ENCODE measurements around the gene FCHO2. TPM values are rescaled to one million over a fixed set of nuclear protein-coding genes. Genes with fewer than 3 reads are reported as not detected.

Gene FCHO2
- total and polyA plus RNA-seq, 2 donors (not counting 3 experiments of a cell fraction or from before 2014, with no cell fraction given) = 12.0 to 25.2 TPM

GRCh38 chr5:72955143-72955767 is 586 bp upstream of the FCHO2 start:
- Histone ChIP-seq H3K9me3 (replicated peaks; ENCODE audit: control insufficient read depth, insufficient read depth, low read length) (no peaks in the 10 kb centered on the region), H3K9ac (replicated peaks; ENCODE audit: extremely low read depth, insufficient read depth, low read length) (peak overlapping the region; percentile 81), H3K4me3 (replicated peaks in 1 of 3; ENCODE audit: insufficient read depth in 1 of 3, low read depth in 1 of 3, low read length in 3 of 3) (peak overlapping the region; percentile 36 to 69 (median 61)), H3K79me2 (ENCODE audit: control insufficient read depth, insufficient read depth, low read length) (peaks cover 35% of the 10 kb centered on the region), H3K27ac (ENCODE audit: insufficient read depth, low read depth, low read length) (peak overlapping the region; percentile 93), H3K9me1 (replicated peaks; ENCODE audit: control insufficient read depth, extremely low read depth, insufficient read depth, low read length) (no peaks in the 10 kb centered on the region), H3K4me1 (ENCODE audit: control insufficient read depth, extremely low read depth, insufficient read depth, low read length) (peaks cover 50% of the 10 kb centered on the region), H4K20me1 (replicated peaks; ENCODE audit: control insufficient read depth, extremely low read depth, insufficient read depth, low read length) (peaks cover 5% of the 10 kb centered on the region), H3K36me3 (ENCODE audit: control insufficient read depth in 2 of 2, extremely low read depth in 1 of 2, insufficient read depth in 2 of 2, low read length in 2 of 2) (no peaks in the 10 kb centered on the region), H3K27me3 (ENCODE audit: control insufficient read depth in 2 of 2, insufficient read depth in 2 of 2, low read length in 2 of 2) (no peaks in the 10 kb centered on the region), H3K4me2 (ENCODE audit: insufficient read depth, low read length) (peak overlapping the region; percentile 80), H2AFZ (ENCODE audit: low read depth, low read length) (peak overlapping the region; percentile 76)
- ChIA-PET POLR2A (no interaction called here), CTCF (interaction anchor here (1.1 to 2.9 kb wide), 6 partner anchors 11 to 496 kb away, joined by 3 to 11 read pairs (median 6); no protein-coding TSS in a partner anchor)
- dilution Hi-C loops (cut with MboI; ENCODE audit: extremely low pct_ligation_motif_present, low sequenced_read_pairs) = no loop called here
- intact Hi-C loops (cut with micrococcal nuclease) = loop anchor here (1.0 to 5.0 kb wide), 5 partner anchors 34 to 497 kb away; partner anchors contain the start of gene TMEM171
- FAIRE-seq (no peak), DNase-seq (ENCODE audit: low read depth, low spot score) (no peak)
- TF ChIP-seq POLR2A (IDR thresholded peaks at IDR 0.05; ENCODE audit: low read depth, low read length) (no peak), CTCF (IDR thresholded peaks at IDR 0.05; ENCODE audit: extremely low read depth in 1 of 2, insufficient read depth in 1 of 2, low read depth in 1 of 2, low read length in 2 of 2) (no peak), POLR2AphosphoS5 (IDR thresholded peaks at IDR 0.05; ENCODE audit: insufficient read depth, low read depth, low read length) (no peak), JUN (IDR thresholded peaks at IDR 0.05; ENCODE audit: borderline replicate concordance, insufficient read depth, insufficient read length, low read depth) (no peak), MYC (IDR thresholded peaks at IDR 0.05; ENCODE audit: low read depth, low read length) (no peak), MAX (IDR thresholded peaks at IDR 0.05; ENCODE audit: insufficient read depth, insufficient read length) (no peak), GATA2 (IDR thresholded peaks at IDR 0.05; ENCODE audit: insufficient read depth, insufficient read length, low read depth, low read length) (no peak), EZH2 (IDR thresholded peaks at IDR 0.05; ENCODE audit: borderline replicate concordance, low read depth, low read length, severe bottlenecking) (no peak), FOS (IDR thresholded peaks at IDR 0.05; ENCODE audit: borderline replicate concordance, insufficient read depth, low read length) (no peak)
- TSS peak; percentile 88 for BruUV-seq (replicated peaks)
